Retinal pigment epithelial cell (primary cell): Measurements from ENCODE around the gene PNMA8A.
"Not testable (repeated sequence)": the region's sequence is repeated elsewhere in the genome, so short reads cannot be mapped to it uniquely, and the experiment has no call there.

Experiments
- DNase-seq: peaks from one replicate; pipeline ENCODE4 v3.0.0-alpha.2; 2010; ENCODE audit warnings: low read depth
- H3K4me3 ChIP-seq: 2 replicates; pipeline ENCODE4 v1.5.1; 2011; ENCODE audit warnings: mild to moderate bottlenecking, low read length, control low read depth, moderate library complexity
- CTCF ChIP-seq: conservative IDR thresholded peaks from 2 replicates; pipeline ENCODE4 v1.5.1; 2011; ENCODE audit warnings: low read depth, low read length, control low read depth, inconsistent platforms

The PNMA8A gene

DNA sequence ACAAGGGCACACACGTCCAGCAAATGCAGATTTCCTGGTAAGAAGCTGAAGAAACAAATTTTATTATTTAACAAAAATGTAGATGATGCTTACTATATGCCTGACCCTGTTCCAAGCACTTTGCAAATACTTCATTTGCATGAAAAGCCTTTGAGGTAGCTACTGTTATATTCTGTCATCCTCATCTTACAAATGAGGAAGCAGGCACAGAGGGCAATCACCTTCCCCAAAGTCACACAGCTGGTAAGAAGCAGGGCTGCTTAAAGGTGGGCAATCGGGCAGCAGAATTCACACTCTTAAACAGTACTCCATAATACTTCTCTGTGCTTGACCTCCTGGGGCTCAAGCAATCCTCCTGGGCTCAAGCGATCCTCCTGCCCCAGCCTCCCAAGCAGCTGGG lies 24.4 kb downstream of the PNMA8A start:
- no peak for TF ChIP-seq CTCF
- no peak overlapping the region for H3K4me3 ChIP-seq
- DNase-seq = no peak

DNA sequence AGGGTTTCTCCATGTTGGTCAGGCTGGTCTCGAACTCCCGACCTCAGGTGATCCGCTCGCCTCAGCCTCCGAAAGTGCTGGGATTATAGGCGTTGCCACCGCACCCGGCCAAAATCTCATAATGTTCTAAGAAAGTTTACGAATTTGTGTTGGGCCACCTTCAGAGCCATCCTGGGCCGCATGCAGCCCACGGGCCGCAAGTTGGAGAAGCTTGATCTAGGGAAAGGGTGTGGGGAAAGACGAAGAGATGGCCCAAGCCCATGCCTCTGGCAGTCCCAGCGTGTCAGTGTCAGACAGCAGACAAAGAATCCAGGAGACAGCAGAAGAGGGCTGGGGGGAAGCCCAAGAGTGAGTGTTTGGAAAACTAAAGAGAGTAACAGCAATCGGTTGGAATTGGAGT lies 25.3 kb downstream of the PNMA8A start:
- no peak for DNase-seq
- TF ChIP-seq CTCF = no peak

DNA sequence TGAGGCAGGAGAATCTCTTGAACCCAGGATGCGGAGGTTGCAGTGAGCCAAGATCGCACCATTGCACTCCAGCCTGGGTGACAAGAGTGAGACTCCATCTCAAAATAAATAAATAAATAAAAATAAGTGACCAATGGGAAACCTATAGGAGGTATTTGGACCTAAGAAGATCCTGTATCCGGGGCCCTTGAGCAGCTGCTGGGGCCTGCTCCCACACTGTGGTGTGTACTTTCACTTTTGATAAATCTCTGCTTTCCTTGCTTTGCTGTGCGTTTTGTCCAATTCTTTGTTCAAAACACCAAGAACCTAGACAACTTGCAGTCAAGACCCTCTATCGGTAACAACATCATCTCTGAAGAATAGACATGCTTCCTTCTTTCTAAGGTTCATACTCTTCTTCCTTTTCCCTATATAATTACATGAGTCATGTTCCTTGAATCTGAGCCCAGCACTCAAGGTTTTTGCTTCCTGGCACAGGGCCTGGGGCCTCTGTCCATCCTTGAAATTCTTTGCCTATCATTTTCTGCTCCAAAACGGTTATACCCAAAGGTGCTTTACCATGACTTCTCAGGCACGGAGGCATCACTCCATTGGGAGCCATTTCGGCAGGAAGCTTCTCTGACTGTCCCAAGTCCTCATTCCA lies 28.4 kb downstream of the PNMA8A start:
- TF ChIP-seq CTCF = no peak
- no peak overlapping the region for H3K4me3 ChIP-seq
- DNase-seq = peak; percentile 14

More for the DNA sequence above, 25.3 kb downstream of the PNMA8A start:
- H3K4me3 ChIP-seq = no peak overlapping the region

GRCh38 chr19:46441866-46442265 lies 29.5 kb downstream of the PNMA8A start:
- no peak for TF ChIP-seq CTCF
- DNase-seq = no peak
- no peak overlapping the region for H3K4me3 ChIP-seq

GRCh38 chr19:46435689-46436088 lies 35.7 kb downstream of the PNMA8A start:
- DNase-seq, H3K4me3 ChIP-seq: not testable (repeated sequence)

DNA sequence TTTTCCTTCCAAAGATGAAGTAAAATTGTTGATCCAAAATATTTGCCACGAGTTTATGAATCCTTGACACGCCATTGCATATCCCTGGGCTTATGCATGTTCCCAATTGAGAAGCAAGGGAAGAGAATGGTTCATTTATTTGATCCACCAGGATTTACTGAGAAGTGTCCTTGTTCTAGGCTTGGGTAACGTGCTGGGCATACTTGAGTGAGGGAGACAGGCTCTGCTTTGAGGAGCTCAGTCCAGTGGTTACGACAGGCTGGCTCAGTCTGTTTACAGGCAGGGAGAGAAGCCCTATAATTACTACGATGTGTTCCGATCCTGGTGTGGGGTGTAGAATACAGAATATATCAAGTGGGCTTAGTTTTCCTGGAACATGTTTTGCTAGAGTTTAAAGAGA lies 36.4 kb downstream of the PNMA8A start:
- DNase-seq = no peak
- TF ChIP-seq CTCF = no peak
- H3K4me3 ChIP-seq = no peak overlapping the region

GRCh38 chr19:46433470-46433869 lies 37.9 kb downstream of the PNMA8A start:
- H3K4me3 ChIP-seq, DNase-seq: not testable (repeated sequence)

DNA sequence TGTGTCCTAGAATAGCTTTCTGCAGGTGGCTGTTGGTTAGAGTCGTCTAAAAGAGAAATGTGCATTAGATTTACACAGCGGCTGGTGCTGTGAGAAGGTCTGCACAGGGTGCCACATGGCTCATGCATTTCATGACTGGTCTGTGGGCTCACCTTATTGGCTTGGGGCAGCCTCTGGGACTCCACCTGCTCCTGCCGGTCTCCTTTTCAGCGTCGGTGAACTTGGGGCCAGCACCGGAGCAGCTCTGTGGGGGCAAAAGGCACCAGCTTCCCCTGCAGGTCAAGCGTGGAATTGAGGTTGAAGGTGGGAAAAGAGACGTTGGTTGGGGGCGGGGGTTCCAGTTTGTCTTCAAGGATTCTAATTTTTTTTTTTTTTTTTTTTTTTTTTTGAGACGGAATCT lies 39.5 kb downstream of the PNMA8A start:
- no peak overlapping the region for H3K4me3 ChIP-seq
- TF ChIP-seq CTCF = peak; percentile 35
- DNase-seq = no peak
